GM18909 (cell line): ENCODE data around the gene CHURC1.

Source experiments
- ATAC-seq: cut with Tn5 transposase; IDR thresholded peaks from one replicate; pipeline ENCODE4 v1.9.1; 2021; ENCODE audit warnings: mild to moderate bottlenecking; ENCODE audit not compliant: unreplicated experiment, poor library complexity

Gene CHURC1

DNA sequence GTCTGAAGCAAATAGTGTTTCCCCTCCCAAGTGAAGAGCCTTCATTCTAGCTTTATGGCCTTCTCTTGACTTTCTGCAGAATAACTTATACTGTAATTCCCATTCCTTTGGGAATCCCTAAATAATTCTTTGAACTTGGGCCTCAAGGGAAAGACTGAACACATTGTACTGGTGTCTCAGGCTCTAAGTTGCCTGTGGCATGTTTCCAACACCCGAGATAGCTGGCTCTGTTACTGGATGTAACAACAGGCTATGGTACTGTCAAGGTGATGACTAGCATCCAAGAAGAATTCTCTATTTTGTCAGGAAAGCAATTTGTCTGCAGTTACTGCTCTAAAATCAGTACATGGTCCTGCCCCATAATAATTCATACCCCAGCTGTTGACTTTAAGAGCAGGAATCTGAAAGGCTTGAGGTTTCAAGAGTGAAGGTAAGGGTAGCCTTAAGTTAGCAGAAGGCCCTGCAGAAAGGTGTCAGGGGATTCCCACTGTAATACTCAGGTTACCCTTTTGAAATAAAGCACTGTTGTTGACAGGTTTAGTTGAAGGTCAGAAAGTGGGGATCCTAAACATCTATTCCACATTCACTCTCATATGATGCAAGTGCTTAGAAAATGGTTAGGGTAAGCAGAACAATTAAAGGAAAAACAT is 23.0 kb downstream of the CHURC1 start:
- no peak for ATAC-seq

- ATAC-seq, result no peak
These were observed 23.6 kb downstream of the CHURC1 start for GRCh38 chr14:64937821-64938193.

GRCh38 chr14:64938972-64939816 is 24.9 kb downstream of the CHURC1 start:
- no peak for ATAC-seq

DNA sequence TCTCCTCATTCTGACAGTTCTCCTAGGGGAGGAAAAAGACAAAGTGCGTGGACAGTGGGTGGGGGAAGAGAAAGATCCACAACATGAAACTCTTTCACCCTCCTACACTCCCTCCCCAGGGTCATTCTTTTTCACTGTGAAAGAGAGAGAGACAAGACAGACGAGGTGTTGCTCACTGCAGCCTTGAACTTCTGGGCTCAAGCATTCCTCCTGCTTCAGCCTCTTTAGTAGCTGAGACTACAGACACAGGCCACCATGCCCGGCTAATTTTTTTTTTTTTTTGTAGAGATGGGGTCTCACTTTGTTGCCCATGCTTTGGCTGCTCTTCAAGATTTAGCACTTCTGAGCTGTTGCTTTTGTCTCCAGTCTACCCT is 25.5 kb downstream of the CHURC1 start:
- no peak for ATAC-seq

- ATAC-seq, result no peak
These were observed 26.2 kb downstream of the CHURC1 start for GRCh38 chr14:64940336-64940910.

DNA sequence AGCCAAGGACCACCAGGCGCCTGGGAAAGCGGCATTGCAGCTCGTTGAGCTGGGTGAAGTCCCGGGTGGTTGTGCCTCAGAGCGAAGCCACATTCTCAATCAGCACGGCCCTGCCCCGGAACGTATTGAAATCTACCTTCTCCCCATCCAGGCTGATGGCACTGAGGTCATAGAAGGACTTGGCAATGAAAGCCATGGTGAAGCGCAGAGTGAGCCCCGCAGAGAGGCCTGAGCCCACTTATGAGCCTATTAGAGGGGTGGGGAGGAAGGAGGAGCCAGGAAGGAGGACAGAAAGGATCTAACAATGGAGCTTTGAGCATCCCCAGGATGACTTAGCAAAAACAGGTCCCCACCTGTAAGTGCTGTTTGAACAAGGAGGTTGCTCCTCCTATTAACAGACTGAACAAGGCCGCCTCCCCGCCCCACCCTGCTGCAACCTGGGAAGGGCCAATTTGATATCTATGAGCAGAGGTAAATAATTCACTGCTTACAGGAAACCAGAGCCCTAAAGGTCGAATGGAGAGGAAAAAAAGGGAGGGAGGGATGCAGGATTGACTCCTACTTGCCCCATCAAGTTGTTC is 28.4 kb downstream of the CHURC1 start, which contains the start of gene GPX2:
TSS of gene GPX2 (minus strand) at position 215 of the 581 bp plus-strand sequence. CDS start at position 196, 19 bp downstream.
- no peak for ATAC-seq

GRCh38 chr14:64943556-64943955 is 29.3 kb downstream of the CHURC1 start:
- ATAC-seq, result no peak

DNA sequence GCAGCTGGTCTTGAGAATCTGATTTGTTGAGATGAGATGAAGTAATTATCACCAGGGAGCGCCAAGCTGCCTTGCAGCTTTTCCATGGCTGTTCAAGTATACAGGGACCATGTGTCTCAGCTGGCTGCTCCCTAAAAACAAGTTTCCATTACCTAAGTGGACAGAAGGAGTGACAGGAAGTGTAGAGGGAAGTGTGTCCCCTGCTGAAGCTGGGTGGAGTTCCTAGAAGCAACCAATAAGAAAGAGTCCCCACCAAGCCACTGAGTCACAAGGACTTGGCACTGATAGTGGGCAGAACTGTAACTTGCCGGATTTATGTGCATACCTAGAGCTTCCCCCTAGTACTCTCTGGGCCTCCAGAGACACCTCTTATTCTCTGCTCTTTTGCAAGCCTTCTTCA is 29.8 kb downstream of the CHURC1 start:
- no peak for ATAC-seq

DNA sequence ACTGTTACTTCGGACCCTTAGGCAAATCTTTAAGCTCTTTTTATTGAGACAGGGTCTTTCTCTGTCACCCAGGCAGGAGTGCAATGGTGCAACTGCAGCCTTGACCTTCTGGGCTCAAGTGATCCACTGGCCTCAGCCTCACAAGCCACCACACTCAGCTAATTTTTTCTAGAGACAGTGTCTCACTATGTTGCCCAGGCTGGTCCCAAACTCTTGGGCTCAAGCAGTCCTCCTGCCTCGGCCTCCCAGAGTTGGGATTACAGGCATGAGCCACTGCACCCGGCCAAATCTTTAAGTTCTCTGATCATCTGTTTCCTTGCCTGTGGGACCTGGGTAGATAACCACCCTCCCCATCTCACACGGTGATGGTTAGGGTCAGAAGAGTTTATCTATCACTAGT is 30.6 kb downstream of the CHURC1 start:
- ATAC-seq, result no peak

- no peak for ATAC-seq
These were observed 31.4 kb downstream of the CHURC1 start for GRCh38 chr14:64945431-64946178.

- no peak for ATAC-seq
These were observed 32.2 kb downstream of the CHURC1 start for GRCh38 chr14:64946310-64947045.

GRCh38 chr14:64947710-64948611 is 33.7 kb downstream of the CHURC1 start:
- no peak for ATAC-seq

- no peak for ATAC-seq
These were observed 34.5 kb downstream of the CHURC1 start for GRCh38 chr14:64948612-64949210.

GRCh38 chr14:64950889-64951288 is 36.6 kb downstream of the CHURC1 start:
- ATAC-seq, result no peak

- ATAC-seq, result no peak
These were observed 37.0 kb downstream of the CHURC1 start for GRCh38 chr14:64951291-64951690.

DNA sequence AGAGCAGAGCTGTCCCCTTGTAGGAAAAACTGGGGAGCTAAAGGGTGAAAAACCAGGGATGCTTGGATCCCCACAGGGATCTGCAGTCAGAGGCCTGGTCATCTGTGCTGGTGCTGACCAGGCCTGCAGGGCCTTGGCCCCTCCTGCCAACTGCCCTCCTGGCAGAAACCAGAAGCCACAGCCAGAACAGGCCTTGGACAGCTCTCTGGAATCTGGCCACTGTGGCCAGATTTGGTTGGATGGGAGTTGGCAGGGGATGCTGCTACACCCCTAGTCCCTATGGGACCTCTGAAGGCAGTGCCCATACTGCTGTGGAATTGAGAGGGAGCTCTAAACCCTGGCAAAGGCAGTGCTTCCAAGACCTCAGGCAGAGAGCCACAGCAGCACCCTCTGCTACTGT is 37.5 kb downstream of the CHURC1 start:
- no peak for ATAC-seq

- ATAC-seq, result peak; percentile 64
These were observed 38.5 kb downstream of the CHURC1 start for GRCh38 chr14:64952598-64953309.

DNA sequence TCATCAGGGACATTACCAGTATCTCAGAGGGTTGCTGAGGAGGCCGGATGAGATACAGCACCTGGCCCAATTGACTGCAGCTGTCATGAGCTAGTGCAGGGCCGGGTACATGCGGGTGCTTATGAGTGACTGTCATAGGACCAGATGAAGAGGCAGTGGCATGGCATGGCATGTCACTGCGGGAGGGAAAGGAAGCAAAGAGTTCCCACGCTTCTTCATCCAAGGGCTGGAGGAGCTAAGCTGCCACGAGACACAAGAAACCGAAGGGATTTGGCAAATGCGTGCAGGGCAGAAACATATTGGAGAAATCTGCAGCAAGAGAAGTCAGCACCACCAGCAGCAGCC is 39.0 kb downstream of the CHURC1 start:
- no peak for ATAC-seq
